OCI-LY1 (cell line): ENCODE measurements around the gene MAP2K7.

ENCODE experiments used
- H2AFZ ChIP-seq: fragments of 200-600 bp; sonication (generic), shearing (Covaris generic); 2 replicates; pipeline ENCODE4 v1.6.0; 2014; ENCODE audit warnings: antibody characterized with exemption, mild to moderate bottlenecking, low read length
- H3F3A ChIP-seq: fragments of 200-600 bp; sonication (generic), shearing (Covaris generic); 2 replicates; pipeline ENCODE4 v1.6.0; 2014; ENCODE audit warnings: mild to moderate bottlenecking, antibody characterized with exemption, low read length, moderate library complexity; ENCODE audit not compliant: insufficient read depth
- H3K27ac ChIP-seq: fragments of 200-600 bp; sonication (generic); 2 replicates; pipeline ENCODE4 v1.5.1; 2014; ENCODE audit warnings: low read length, mixed run types, mild to moderate bottlenecking, low read depth; ENCODE audit not compliant: poor library complexity, severe bottlenecking
- H3K27me3 ChIP-seq: fragments of 200-600 bp; sonication (generic); 2 replicates; pipeline ENCODE4 v1.6.0; 2014; ENCODE audit warnings: antibody characterized with exemption, mild to moderate bottlenecking, low read length, moderate library complexity; ENCODE audit not compliant: insufficient read depth
- H3K36me3 ChIP-seq: fragments of 200-600 bp; sonication (generic); 2 replicates; pipeline ENCODE4 v1.6.1; 2014; ENCODE audit warnings: mild to moderate bottlenecking, antibody characterized with exemption, low read length, moderate library complexity, mixed read lengths; ENCODE audit not compliant: insufficient read depth
- H3K4me1 ChIP-seq: fragments of 200-600 bp; sonication (generic); 2 replicates; pipeline ENCODE4 v1.5.1; 2014; ENCODE audit warnings: mild to moderate bottlenecking, low read length, moderate library complexity; ENCODE audit not compliant: insufficient read depth, severe bottlenecking
- H3K4me2 ChIP-seq: fragments of 200-600 bp; sonication (generic), shearing (Covaris generic); 2 replicates; pipeline ENCODE4 v1.6.1; 2014; ENCODE audit warnings: low read length
- H3K4me3 ChIP-seq: fragments of 200-600 bp; sonication (generic); 2 replicates; pipeline ENCODE4 v1.5.1; 2014; ENCODE audit warnings: low read length, low read depth, mild to moderate bottlenecking, mixed read lengths; ENCODE audit not compliant: poor library complexity, severe bottlenecking
- H3K79me2 ChIP-seq: fragments of 200-600 bp; shearing (Covaris generic); 2 replicates; pipeline ENCODE4 v1.6.1; 2016; ENCODE audit warnings: mixed run types, low read length, mixed read lengths; ENCODE audit not compliant: insufficient read depth
- H3K9ac ChIP-seq: fragments of 200-600 bp; sonication (generic), shearing (Covaris generic); 2 replicates; pipeline ENCODE4 v1.6.1; 2014; ENCODE audit warnings: mild to moderate bottlenecking, low read length, mixed read lengths
- H3K9me2 ChIP-seq: fragments of 200-600 bp; sonication (generic), shearing (Covaris generic); 2 replicates; pipeline ENCODE4 v1.6.1; 2014; ENCODE audit warnings: low read depth, mild to moderate bottlenecking, low read length, mixed read lengths
- H3K9me3 ChIP-seq: fragments of 200-600 bp; shearing (Covaris generic); 2 replicates; pipeline ENCODE4 v1.6.1; 2014; ENCODE audit warnings: low read length, mixed read lengths
- H4K20me1 ChIP-seq: fragments of 200-600 bp; sonication (generic), shearing (Covaris generic); 2 replicates; pipeline ENCODE4 v1.6.0; 2016; ENCODE audit warnings: mild to moderate bottlenecking, low read length; ENCODE audit not compliant: insufficient read depth
- CTCF ChIP-seq: fragments of 200-600 bp; sonication (generic), shearing (Covaris generic); IDR thresholded peaks from 2 replicates; pipeline ENCODE4 v1.5.1; 2017; ENCODE audit warnings: mild to moderate bottlenecking, antibody characterized with exemption, low read length, moderate library complexity, mixed read lengths
- EZH2 ChIP-seq: fragments of 200-600 bp; sonication (generic), shearing (Covaris generic); IDR thresholded peaks from 2 replicates; pipeline ENCODE4 v1.8.0; 2017; ENCODE audit warnings: borderline replicate concordance, mixed run types, mild to moderate bottlenecking, antibody characterized with exemption, low read length, moderate library complexity, mixed read lengths

The MAP2K7 gene

DNA sequence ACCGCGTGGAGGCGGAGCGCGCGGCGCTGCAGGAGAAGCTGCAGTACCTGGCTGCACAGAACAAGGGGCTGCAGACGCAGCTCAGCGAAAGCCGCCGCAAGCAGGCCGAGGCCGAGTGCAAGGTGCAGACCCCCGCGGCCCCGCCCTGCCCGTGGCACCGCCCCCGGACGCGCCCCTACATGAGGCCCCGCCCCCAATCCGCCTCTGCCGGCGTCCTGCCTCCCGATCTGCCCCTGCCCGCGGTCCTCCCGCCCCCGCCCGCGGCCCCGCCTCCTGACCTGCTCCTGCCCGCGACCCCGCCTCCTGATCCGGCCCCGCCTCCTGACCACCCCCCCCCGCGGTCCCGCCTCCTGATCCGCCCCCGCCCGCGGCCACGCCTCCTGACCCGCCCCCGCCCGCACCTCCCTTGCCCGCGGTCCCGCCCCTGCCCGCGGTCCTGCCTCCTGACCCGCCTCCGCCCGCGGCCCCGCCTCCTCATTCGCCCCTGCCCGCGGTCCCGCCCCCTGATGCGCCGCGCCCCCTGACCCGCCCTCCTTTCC is 41.2 kb upstream of the MAP2K7 start:
- H3K9me2 ChIP-seq, result no peaks in the 10 kb centered on the region
- no peaks in the 10 kb centered on the region for H3K9me3 ChIP-seq
- H3K27me3 ChIP-seq, result no peaks in the 10 kb centered on the region; the same call in 1 of the 2 replicates
- H2AFZ ChIP-seq, result no peak overlapping the region
- no peak overlapping the region for H3K9ac ChIP-seq
- peaks cover 12% of the 10 kb centered on the region for H3K4me1 ChIP-seq
- no peak overlapping the region for H3K4me3 ChIP-seq
- H3K4me2 ChIP-seq, result no peak overlapping the region
- no peaks in the 10 kb centered on the region for H3F3A ChIP-seq
- no peak overlapping the region for H3K27ac ChIP-seq
- no peaks in the 10 kb centered on the region for H3K79me2 ChIP-seq
- no peak for TF ChIP-seq CTCF
- TF ChIP-seq EZH2, result no peak
- H4K20me1 ChIP-seq, result no peaks in the 10 kb centered on the region
- no peaks in the 10 kb centered on the region for H3K36me3 ChIP-seq

GRCh38 chr19:7863157-7863970 is 40.3 kb upstream of the MAP2K7 start:
- Histone ChIP-seq H3K36me3 (no peaks in the 10 kb centered on the region), H4K20me1 (no peaks in the 10 kb centered on the region), H3K4me3 (no peak overlapping the region), H2AFZ (no peak overlapping the region), H3K27ac (no peak overlapping the region), H3K9me3 (no peaks in the 10 kb centered on the region), H3K9me2 (no peaks in the 10 kb centered on the region), H3K79me2 (no peaks in the 10 kb centered on the region), H3K27me3 (no peaks in the 10 kb centered on the region; the same call in 1 of the 2 replicates), H3K9ac (no peak overlapping the region), H3K4me1 (peaks cover 9% of the 10 kb centered on the region), H3F3A (no peaks in the 10 kb centered on the region), H3K4me2 (no peak overlapping the region)
- TF ChIP-seq EZH2, result no peak
- TF ChIP-seq CTCF, result no peak

DNA sequence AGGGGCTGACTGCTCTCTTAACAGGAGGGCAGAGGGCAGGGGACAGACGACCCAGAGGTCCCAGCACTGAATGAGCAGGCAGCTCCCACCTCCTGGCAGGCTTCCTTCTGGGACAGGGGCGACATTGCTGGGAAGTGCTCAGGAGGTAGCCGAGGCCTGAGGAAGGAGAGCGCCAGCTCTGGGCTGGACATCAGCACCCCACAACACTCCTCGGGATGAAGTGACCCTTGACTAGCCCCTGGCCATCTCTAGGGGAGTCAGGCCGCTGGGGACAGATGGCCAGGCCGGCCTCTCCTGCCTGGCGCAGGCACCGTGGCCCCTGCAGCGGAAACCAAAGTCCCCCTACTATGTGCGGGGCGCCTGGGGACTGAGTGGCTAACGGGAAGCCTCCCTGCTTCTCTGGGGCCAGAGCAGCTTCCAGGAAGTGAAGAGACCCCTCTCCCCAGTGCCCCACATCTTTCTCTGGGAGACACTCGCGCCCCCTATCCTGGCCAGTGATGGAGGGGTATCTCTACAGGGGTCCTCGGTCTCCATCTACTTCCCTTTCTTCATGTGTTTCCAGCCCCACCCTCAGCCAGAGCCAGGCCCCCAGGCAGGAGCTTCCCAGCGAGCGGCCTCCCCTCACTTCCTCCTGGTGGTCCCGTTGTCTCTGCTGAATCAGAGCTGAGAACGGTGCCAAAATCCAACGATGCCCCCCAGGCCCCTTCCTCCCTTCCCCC is 39.5 kb upstream of the MAP2K7 start:
- Histone ChIP-seq H3K27ac (no peak overlapping the region), H3K9ac (no peak overlapping the region), H3K79me2 (no peaks in the 10 kb centered on the region), H3K9me3 (no peaks in the 10 kb centered on the region), H4K20me1 (no peaks in the 10 kb centered on the region), H3K4me3 (no peak overlapping the region), H3K27me3 (no peaks in the 10 kb centered on the region; the same call in 1 of the 2 replicates), H3K9me2 (no peaks in the 10 kb centered on the region), H2AFZ (no peak overlapping the region), H3K4me2 (no peak overlapping the region), H3F3A (no peaks in the 10 kb centered on the region), H3K4me1 (peaks cover 12% of the 10 kb centered on the region), H3K36me3 (no peaks in the 10 kb centered on the region)
- TF ChIP-seq EZH2, result no peak
